ENCODE results near the gene HS2ST1.

Gene HS2ST1

DNA sequence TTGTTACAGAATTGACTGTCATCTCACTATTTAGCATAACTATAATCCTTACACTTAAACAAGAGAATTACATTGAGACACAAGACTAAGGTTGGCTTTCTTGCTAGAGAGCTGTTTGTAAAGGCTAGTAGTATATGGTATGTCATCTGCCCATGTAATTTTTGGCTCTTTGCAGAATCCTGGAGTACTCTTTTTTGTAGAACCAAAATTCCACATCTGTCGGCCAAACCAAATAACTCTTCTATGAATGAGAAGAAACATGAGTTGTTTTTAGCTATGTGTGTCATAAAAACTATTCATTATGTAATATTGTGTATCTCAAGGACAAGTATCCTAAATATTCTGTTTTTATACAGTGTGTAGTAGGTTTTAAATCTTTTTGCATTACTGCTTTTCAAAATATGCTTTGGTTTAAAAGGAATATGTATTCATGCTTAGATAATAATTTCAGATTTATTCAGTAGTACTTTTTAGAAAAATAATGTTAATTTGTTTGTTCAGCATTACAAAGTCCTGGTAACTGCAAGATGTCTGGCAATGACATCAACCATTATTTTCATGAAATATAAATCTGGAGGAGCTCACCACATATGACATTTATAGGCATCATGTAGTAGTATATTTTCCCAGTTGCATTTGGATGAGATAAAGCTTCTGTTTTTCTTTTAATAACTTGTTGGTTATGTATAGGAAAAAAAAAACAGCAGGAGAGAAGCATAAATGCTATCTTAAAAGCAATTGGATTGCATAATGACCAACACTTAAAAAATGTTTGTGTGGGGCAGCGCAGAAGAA, 159.8 kb downstream of the HS2ST1 start:
- no peak for DNase-seq

DNA sequence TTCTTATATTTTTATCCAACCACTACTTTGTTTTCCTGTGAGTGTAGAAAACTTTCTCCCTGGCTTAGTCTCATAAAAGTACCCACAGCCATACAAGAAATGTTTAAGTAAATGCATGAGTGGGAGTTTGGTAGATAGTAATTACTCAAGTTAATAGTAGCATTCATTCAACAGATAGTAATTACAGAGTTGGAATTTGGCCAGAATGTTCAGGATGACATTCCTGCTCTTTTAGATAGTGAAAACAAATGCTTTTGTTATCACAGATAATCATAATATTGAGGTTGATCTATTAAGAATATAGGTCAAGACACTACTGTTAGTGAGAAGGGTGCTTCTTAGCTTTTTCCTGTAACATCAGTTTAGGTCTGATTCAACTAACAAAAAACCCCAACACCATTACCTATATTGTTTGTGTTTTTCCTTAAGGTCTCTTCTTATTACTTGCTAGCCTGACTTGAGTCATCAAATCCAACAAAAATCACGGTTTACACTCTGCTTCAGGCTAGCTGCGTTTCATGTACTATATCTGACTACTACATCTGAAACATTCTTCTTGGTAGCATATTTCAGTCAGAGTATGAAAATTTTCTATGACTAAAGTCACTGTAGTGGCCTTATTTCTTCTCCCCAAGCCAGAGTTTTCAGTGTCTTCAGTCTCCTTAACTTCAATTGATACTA, 163.7 kb downstream of the HS2ST1 start:
- no peak for DNase-seq

DNA sequence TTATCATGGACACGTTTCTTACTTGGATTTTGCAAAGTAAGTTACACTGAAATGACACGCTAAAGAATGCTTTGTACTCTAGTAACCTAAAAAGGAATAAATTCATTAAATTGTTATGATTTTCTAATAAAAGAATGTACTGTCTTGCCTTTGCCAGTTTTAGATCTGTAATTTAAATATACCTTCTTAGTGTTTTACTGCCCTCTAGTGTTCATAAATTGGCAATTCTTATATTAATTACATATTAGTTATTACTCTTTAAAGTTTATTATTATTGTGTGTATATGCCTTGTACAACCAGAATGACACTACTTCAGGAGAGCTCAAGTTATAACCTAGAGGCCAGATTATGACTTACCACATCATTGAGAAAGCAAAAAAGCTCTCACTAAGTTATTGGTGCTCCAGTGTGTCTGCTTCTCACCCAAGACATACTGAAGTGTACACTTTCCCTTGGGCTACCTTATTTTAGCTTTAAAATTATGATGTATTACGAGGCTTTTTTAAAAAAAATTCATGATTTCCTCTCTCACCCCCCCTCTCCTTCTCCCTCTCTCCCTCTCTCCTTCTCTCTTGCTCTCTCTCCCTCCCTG, 169.9 kb downstream of the HS2ST1 start:
- peak; percentile 2 to 27 for DNase-seq

DNA sequence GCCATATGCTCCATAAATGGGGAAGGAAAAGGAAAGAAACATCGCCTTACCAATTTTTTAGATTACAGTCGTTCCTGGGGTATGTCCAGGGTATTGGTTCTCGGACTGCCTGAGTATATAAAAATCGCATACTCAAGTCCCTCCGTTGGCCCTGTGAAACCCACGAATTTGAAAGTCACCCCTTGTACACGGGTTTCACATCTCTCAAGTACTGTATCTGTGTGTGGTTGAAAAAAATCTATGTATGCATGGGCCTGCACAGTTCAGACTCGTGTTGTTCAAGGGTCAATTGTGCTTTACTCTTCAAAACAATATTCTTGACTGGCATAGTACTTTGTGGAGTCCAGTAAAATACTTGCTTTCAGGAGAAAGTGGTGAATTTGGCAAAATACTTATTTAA, 171.7 kb downstream of the HS2ST1 start:
- DNase-seq, result no peak

DNA sequence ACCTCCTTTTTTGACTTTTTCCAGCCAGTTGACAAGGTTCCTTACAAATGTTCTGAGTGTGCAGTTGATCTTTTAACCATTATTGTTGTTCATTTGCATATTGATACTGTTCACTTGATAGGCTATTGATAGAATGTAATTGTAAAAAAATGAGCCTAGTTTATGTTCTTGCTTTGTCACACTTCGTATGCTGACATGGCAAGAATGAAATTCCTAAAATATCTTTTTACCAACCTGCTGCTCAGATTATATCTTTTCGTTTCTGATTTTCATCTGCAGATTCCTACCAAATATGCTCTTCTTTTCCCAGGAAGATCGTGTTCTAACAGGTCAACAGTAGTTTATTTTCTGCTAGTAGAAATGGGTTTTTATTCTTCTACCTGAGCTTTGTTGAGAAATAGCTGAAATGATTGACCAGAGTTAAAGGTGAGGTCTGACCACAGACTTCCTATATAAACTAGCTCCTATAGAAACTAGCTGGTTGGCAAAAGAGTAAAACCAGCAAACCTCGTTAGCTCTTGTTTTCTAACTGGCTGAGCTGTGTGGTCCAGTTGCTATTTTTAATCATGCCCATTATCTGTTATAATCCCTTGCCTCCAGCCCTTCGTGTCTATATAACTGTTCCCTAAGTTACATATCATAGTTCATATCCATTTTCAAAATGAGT, 174.8 kb downstream of the HS2ST1 start:
- DNase-seq, result no peak

DNA sequence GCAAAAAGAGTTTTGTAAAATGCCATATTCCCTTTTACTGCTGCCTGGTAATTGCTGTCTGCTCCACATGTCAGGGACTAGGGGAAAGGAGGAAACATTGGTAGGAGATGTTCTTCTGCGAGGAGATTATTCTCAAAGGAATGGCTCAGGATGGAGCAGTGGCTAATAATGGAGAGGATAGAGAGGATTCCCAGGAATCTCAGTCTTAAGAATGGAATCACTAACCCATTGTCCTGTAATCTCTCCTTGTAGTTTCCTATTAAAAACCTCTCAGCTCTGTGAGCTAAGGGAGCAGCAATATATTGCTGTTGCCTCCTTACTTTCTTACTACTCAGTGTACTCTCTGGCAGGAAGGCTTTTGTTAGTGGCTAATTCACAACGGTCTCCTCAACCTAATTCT, 175.4 kb downstream of the HS2ST1 start:
- no peak for DNase-seq

DNA sequence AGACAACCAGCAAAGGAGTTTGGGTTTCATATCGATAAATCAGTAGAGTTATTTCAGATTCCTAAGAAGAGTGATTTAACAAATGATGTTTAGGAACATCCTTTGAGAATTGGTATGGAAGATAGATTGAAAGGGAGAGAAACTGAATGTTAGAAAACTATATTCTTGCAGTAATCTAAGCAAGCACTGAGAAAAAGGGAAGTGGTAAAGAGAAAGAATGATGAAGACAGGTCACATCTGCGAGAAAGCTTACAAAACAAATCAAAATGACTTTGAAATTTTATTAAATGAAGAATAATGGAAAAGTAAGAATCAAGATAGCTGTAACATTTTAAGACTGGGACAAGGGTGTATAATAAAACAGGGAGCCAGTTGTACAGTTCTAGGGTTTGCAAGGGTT, 177.0 kb downstream of the HS2ST1 start:
- no peak for DNase-seq

DNA sequence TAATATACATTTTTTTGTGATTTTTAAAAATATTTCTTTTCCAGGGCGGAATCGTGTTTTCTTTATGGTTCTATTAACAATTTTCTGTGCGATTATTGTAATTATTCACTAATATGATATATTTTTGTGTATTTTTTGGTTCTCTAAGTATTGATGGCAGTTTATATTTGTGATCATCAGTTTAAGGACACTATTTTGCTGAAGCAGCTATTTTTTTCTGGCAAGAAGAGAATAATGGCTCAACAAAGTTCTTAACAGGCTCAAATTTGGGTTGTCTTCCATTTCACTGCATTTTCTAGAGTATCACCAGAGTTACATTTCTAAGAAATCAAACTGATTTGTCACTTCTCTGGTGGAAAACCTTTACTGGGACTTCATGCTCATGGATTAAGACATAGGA, 178.4 kb downstream of the HS2ST1 start:
- DNase-seq, result no peak

DNA sequence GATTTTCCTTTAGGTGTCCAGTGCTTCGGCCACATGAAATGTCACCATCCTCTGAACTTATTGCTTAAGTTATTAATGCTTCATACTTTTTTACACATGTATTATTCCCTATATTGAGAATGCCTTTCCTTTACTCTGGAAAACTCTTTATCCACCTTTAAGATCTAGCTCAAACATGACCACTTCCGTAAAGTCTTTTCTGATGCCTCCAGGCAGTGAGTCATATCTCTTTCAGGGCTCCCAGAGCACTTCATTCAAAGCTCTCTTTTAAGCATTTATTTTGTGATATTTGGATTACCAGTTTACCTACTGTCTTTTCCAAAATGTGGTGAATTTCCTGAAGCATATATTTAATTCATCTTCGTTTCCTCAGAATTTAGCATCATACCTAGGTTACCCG, 178.9 kb downstream of the HS2ST1 start:
- DNase-seq, result no peak

DNA sequence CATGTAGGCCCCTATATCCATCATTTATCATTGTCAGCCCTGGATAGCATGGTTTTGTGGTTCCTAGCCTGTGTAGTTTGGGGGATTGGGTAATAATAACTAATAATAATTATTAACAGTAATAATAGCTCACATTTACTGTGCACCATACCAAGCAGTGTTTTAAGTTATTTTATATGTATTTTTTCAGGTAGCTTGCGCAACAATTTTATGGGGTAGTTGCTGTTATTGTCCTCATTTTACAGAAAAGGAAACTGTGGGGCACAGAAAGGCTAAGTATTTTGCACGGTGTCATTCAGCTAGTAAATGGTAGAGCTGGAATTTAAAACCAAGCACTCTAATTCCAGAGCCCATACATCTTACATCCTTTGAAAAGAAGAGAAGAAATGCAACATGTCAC, 179.8 kb downstream of the HS2ST1 start:
- DNase-seq, result no peak

DNA sequence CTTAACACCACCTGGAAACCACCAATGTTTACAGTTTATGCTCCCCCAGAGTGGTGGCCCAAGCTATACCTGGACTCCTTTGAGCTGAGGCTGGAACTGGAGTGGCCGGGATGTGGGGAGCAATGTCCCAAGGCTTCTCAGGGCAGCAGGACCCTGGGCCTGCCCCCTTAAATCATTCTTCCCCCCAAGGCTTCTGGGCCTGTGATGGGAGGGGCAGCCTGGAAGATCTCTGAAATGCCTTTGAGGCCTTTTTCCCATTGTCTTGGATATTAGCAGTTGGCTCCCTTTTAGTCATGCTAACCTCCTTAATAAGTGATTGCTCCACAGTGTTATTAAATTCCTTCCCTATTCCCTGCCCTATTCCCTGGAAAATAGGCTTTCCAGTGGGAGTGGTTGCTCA, 185.8 kb downstream of the HS2ST1 start:
- DNase-seq, result no peak

DNA sequence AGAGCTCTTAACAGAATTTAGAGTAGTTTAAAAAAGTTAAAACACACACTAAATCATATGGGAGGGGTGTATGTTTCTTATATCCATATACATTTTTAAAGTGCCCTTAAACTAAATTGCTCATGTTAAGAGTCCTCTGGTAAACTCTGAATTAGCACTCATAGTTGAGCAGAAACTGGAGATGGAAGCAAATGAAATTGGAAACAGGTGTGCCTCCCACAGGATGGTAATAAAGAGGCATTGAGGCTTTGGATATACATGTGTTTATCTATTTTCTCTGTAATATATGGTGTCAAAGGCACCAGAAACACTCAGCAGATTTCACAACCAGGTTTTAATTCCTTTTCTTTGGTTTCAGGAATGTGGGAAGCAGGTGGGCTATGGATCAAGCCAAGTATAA, 188.6 kb downstream of the HS2ST1 start:
- DNase-seq, result no peak

DNA sequence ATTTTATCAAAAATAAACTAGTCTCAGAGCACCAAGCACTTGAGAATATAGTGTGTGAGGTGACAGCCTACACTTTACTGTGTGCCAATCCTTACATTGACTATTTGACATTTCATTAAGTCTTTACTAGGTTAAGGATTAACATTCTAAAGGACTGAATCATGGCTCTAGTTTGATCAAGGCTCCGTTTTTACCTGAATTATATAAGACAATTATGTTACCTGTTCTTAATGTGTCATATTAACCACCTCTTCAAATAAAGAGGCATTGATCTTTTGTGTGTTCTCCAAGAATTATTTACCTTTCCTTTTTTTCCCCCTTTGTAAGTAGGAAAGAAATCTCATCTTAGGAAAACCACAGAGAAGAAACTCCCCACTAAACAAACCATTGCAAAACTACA, 189.7 kb downstream of the HS2ST1 start:
- no peak for DNase-seq

DNA sequence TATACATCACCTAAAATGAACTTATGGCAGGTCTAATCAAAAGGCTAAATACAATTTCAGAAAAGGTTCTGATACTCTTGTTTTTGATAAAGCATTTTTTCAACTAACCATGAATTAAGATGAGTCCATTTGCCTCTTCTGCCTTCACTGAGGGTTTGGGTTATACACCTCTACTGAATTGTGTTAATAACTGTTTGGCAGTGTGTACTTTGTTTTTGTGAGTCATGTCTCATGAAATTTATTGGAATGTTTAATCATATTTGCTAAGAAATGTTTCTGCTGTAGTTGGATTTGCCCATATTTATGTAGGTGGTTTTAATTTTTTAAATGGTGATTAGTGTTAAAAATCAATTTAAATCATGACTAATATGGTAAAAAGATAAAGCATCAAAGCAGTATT, 190.5 kb downstream of the HS2ST1 start:
- no peak for DNase-seq

DNA sequence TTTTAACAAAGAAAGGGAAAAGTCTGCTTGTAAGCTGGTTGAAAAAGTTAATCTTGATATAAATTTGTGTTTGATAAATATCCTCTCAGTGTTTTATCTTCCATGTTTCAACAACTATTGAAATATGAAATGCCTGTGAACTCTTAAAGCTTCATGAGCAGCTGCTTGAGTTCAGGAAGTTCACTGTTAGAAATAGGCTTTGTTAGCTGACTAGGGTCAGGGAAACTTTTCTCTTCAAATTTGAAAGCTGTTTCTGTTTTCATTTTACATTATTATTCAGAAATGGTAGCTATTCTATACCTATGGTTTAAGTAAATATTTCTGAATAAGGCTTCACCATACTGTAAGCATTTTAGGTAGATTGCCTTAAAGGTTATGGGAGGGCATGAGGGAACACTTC, 191.7 kb downstream of the HS2ST1 start:
- no peak for DNase-seq

DNA sequence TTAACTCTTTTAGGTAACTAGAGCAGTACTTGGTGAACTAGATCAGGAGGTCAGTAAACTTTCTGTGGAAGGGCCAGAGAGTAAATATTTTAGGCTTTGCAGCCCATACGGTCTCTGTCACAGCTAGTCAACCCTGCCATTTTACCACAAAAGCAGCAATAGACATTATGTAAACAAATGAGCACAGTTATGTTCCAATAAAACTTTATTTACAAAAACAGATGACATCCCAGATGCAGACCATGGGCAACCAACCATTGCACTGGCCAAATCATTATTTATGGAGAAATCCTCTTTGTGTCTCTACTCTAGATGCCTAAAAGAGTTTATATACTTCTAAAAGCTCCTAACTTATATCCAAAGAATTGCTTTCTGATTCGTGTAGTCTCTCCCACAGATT, 192.4 kb downstream of the HS2ST1 start:
- no peak for DNase-seq

DNA sequence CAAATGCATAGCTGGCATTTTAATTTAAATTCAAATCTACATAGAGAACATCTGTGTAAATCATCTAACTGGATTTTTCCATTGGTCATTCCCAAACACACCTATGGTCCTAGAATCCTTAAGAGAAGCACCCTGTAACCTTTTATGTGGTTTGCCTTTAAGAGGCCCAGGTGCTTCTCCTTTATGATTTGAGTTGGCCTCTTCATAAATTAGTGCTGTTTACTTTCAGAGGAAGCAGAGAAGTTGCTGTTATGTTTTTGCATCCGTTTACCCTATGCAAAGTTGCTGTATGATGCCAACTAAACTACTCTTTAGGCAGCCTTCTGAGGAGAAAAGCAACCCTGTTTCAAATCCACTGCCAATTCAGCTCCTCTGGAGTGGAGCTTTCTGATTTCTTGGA, 193.8 kb downstream of the HS2ST1 start:
- no peak for DNase-seq

DNA sequence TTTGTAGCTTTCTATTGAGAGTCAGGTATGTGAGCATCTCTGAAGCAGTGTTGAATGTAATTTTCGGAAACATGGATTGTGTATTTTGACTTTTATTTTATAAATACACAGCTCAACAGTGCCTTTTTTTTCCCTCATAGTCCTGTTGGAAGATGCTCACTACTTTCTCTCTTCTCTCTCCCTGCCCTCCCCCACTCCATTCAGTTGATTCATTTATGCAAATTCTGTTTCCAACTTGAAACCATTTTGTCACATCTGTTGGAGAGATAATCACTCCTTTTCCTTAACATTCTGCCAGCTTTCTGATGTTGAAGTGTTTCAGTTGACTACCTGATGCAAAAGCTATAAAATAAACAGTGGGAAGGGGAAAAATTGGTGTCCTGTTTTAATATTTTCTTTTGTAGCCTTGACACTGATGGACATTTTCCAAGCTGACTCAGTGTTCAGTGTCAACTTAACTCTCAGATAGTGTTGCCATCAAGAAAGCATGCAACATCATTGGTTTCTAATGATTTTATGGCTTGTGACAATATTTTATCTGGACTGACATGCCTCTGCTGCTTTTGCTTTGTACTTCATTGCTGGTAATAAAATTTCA, 194.5 kb downstream of the HS2ST1 start:
- no peak for DNase-seq

DNA sequence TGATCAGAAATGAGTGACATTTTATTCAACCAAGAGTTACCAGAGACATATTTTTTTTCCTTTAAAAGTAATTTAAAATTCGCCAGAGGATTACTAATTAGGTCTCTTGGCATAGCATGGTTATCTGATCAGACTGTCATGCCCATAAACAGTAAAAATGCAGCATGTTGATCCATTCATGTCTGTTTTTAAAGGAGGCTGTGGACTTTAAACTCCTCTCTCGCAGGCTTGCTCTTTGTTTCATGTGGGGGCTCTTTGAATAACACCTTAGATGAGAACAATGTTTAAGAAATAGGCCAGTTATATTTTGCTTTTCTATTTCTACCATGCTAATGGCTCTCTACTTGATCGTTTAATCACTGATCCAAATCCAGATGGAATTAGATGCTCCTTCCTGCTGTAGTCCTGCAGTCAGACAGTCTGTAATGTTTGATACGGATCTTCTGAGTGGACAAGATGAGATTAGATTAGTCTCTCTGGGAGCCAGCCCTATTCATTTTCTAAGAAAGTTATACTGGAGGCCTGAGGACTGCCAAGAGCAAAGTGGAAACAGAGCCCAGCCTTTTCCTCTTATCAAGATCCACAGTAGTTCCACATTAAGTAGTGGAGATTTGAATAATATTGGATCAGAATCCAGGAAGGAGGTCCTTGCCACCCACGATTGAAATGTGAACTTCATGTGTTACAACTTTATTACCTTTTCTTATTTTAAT, 197.4 kb downstream of the HS2ST1 start:
- DNase-seq, result no peak

DNA sequence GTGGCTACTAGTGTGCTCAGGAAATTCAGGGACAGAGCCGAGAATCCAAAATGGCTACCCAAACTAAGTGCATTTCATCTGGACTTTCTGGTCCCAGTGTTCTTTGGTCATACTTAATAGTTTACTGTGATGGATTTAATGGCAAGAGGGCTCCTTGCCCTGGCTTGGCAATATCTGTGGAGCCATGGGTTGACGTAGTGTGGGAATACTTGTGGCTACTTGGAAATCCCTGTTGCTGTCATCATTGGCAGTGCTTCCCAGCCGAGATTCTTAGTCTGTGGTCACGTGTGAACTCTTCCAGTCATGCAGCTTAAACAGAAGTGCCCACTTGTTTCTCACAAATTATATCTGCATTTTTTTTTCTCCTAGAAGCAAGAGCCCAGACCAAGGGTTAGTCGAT, 198.9 kb downstream of the HS2ST1 start:
- no peak for DNase-seq

DNA sequence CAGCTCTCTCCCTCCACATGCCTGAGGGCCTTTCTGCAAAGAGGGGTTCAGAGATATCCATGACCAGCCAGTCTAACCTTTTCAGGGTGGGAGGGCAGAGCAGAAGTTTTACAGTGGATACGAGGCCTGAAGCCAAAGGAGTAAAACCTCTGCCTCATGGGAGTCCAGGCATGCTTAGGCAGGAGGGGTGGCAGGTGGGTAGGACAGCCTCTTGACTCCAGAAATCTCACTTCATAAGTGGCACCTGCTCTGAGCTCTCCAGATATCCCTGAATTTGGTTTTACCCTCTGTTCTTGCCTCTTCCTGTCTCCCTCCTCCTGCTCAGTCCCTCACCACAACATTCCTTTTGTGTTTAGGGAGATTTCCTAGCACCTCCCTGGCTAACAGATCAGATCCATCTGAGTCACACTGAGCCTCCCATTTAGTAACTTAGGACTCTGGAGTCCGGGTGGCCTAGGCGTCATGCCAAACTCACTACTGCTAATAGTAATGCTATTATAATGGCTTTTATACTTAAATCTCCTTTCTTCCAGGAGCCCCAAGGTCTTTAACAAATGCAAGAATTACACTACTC, 201.0 kb downstream of the HS2ST1 start:
- DNase-seq, result no peak

DNA sequence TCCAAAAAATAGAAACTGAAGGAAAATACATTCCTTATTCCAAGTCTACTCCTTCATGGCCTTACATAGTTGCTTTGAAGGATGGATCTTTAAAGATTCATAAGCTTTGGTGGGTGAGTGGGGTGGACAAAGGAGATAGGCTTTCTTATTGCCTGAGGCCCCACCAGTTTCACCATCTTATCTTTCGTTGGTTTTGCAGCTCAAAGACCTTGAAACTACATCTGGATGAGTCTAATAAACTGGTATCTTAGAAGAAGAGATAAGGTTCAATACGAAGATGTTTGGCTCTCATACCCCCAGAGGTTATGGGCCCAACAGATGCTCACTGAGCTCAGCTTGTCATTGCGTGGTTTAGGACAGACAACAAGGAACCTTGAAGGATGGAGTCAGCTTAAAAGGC, 201.5 kb downstream of the HS2ST1 start:
- no peak for DNase-seq
